ENCODE results near the gene SPESP1. TPM values are rescaled to one million over a fixed set of nuclear protein-coding genes. Genes with fewer than 3 reads are reported as not detected.

The SPESP1 gene
- not detected in 2 replicates for total RNA-seq (2011; cell fraction: chromatin; rRNA removed; ENCODE audit: low replicate concordance)
- not detected in 2 replicates for total RNA-seq (2011; cell fraction: nucleolus; rRNA removed)
- not detected in 2 replicates for total RNA-seq (2011; cell fraction: nucleoplasm; rRNA removed)
- not detected in 2 replicates for total RNA-seq (2014; rRNA removed)
- total RNA-seq (2014; rRNA removed; fragmentation: Illumina TruSeq; extraction: Trizol): not detected in 2 replicates
- total RNA-seq (2015; rRNA removed; fragmentation: Illumina TruSeq; extraction: Trizol): not detected in 2 replicates
- not detected in 2 replicates for total RNA-seq (2021)
- not detected in 2 replicates for polyA plus RNA-seq (2011; rRNA removed)
- polyA plus RNA-seq (2011; cell fraction: cytosol; rRNA removed): not detected in 2 replicates
- polyA plus RNA-seq (2011; cell fraction: nucleus; rRNA removed): not detected in 2 replicates
- not detected in 2 replicates for polyA plus RNA-seq (2012)
- polyA plus RNA-seq (2014; fragmentation: Illumina TruSeq; extraction: Trizol): not detected in 2 replicates
- polyA plus RNA-seq (2014; fragmentation: Nextera tagmentation; extraction: Ambion mirVana): not detected
- not detected in 2 replicates for polyA plus RNA-seq (2014; rRNA removed)
- polyA minus RNA-seq (2011; rRNA and poly(A)+ RNA removed): not detected in 2 replicates
- not detected in 2 replicates for polyA minus RNA-seq (2011; cell fraction: cytosol; rRNA and poly(A)+ RNA removed)
- polyA minus RNA-seq (2011; cell fraction: nucleus; rRNA and poly(A)+ RNA removed): not detected in 2 replicates
- Bru-seq, nascent RNA: not detected
- BruChase-seq, experiment 1, labeled RNA remaining after a 2-hour chase: not detected
- not detected for BruChase-seq, experiment 2, labeled RNA remaining after a 6-hour chase
- long read RNA-seq, experiment 1, partial matches to known transcripts: 0 of 1 reads
- long read RNA-seq, experiment 1, other reads (novel, unspliced or antisense): 1 of 1 reads
- long read RNA-seq, experiment 2: 0 reads
- long read RNA-seq, experiment 3: 0 reads

GRCh38 chr15:68930268-68931022 lies at the start of gene SPESP1:
Gene SPESP1 (plus strand): TSS chr15:68930525. CDS start chr15:68930654, 129 bp downstream.
- BruUV-seq (replicated peaks): no TSS peak
- no peaks in the 10 kb centered on the region for H3K9me1 ChIP-seq (ENCODE audit: control insufficient read depth, insufficient read depth, low read length)
- no peak within 1 kb of the TSS for H3K9ac ChIP-seq (ENCODE audit: insufficient read depth in 1 of 2, low read depth in 2 of 2, low read length in 2 of 2)
- H3K9me3 ChIP-seq (replicated peaks; ENCODE audit: control insufficient read depth, insufficient read depth, low read depth, low read length): peaks cover 5% of the 10 kb centered on the region; the same call in 1 of the 2 replicates
- no peak within 1 kb of the TSS for H2AFZ ChIP-seq (ENCODE audit: low read depth, low read length)
- 74% methylated on average over 13 of the region's 72 CpGs for WGBS (ENCODE audit: insufficient coverage, low coverage, missing lambda C conversion rate)
- no peaks in the 10 kb centered on the region for H3K36me3 ChIP-seq (ENCODE audit: control insufficient read depth, insufficient read depth, low read length)
- intact Hi-C loops (cut with micrococcal nuclease): no loop called here
- no peaks in the 10 kb centered on the region for H4K20me1 ChIP-seq (replicated peaks; ENCODE audit: control insufficient read depth, insufficient read depth, low read length)
- no peak for DNase-seq (ENCODE audit: extremely low read depth in 1 of 4, low spot score in 3 of 4)
- 0 out of 5 replicates have a peak, but pooled peaks cover 0 to 4% of the 10 kb centered on the region in 2 experiments for H3K27me3 ChIP-seq (ENCODE audit: control insufficient read depth in 2 of 2, insufficient read depth in 2 of 2, low read length in 2 of 2)
- H3K27ac ChIP-seq (ENCODE audit: extremely low read depth, low read depth, low read length): no peak within 1 kb of the TSS
- no peak for FAIRE-seq
- in situ Hi-C loops (cut with MboI): no loop called here
- no peak within 1 kb of the TSS for H3K4me3 ChIP-seq
- no peak within 1 kb of the TSS for H3K4me2 ChIP-seq (ENCODE audit: insufficient read depth, low read length)
- H3K79me2 ChIP-seq (ENCODE audit: control insufficient read depth, insufficient read depth, low read length): no peaks in the 10 kb centered on the region
- ChIA-PET CTCF (ENCODE audit: low intra/inter-chr PET ratio) (no interaction called here), POLR2A (no interaction called here)
- peaks cover 0 to 14% of the 10 kb centered on the region in 2 experiments; a peak in 2 of 5 replicates for H3K4me1 ChIP-seq (replicated peaks in 1 of 2; ENCODE audit: control insufficient read depth in 2 of 2, insufficient read depth in 2 of 2, low read length in 2 of 2)
- no peak for ATAC-seq
- TF ChIP-seq ZBTB33 (CRISPR knock-in tag; IDR thresholded peaks at IDR 0.05): peak; percentile 77
- TF ChIP-seq PKNOX1 (IDR thresholded peaks at IDR 0.05): no peak

Data from K562 (cell line).